Endometrial microvascular endothelial cells (primary cell): ENCODE measurements around the gene VRK2. TPM values are rescaled to one million over a fixed set of nuclear protein-coding genes. Genes with fewer than 3 reads are reported as not detected.

Experiments
- in situ Hi-C: cut with HindIII; loops from 2 replicates; pipeline ENCODE4 v1.10.0; 2017; ENCODE audit warnings: low sequenced_read_pairs, low pct_unique_long_range_greater_than_20kb; ENCODE audit errors: inconsistent ontology term
- total RNA-seq: library from RNA; depleted of rRNA; stranded (reverse); fragments of >200 nt; gene quantifications from one replicate; pipeline ENCODE4 v1.2.3, GENCODE V29; 2015; ENCODE audit errors: inconsistent ontology term

The VRK2 gene
- total RNA-seq, 1 donor from 2014 or later: 98.1 TPM

- in situ Hi-C loops: no loop called here
Observed at GRCh38 chr2:58195662-58196061, 149.1 kb downstream of the VRK2 start.

GRCh38 chr2:58197894-58198293 lies 151.3 kb downstream of the VRK2 start:
- in situ Hi-C loops: no loop called here

GRCh38 chr2:58202404-58202803 lies 155.8 kb downstream of the VRK2 start:
- in situ Hi-C loops: no loop called here

- in situ Hi-C loops: no loop called here
Observed at GRCh38 chr2:58203018-58203417, 156.4 kb downstream of the VRK2 start.

GRCh38 chr2:58204195-58204959 lies 157.8 kb downstream of the VRK2 start:
- in situ Hi-C loops: no loop called here

GRCh38 chr2:58206785-58207184 lies 160.2 kb downstream of the VRK2 start:
- in situ Hi-C loops: no loop called here

GRCh38 chr2:58207189-58207588 lies 160.6 kb downstream of the VRK2 start:
- in situ Hi-C loops: no loop called here

Other genes with a start within 250 kb of the VRK2 start
- gene FANCL, start 194.5 kb downstream of the VRK2 start, total RNA-seq: 20.3 TPM